Sigmoid colon (tissue), 7 donors: ENCODE results near the gene NOTCH1. TPM values are rescaled to one million over a fixed set of nuclear protein-coding genes. Genes with fewer than 3 reads are reported as not detected.
A peak's percentile ranks its signal among the peaks of the same experiment; 100 is the strongest.

Experiments
- DNase-seq: peaks from one replicate; pipeline ENCODE4 v3.0.0-alpha.2; 2019
- H3K27ac ChIP-seq, 4 donors: fragments of 200-600 bp; sonication (generic); one replicate each; pipeline ENCODE4 v1.5.1; 2016 to 2019; ENCODE audit warnings: mild to moderate bottlenecking in 1 of 4
- H3K27me3 ChIP-seq, 3 donors: fragments of 200-600 bp; sonication (generic); one replicate each; pipeline ENCODE4 v1.5.1; 2019; ENCODE audit warnings: mild to moderate bottlenecking in 1 of 3
- H3K36me3 ChIP-seq, 4 donors: fragments of 200-600 bp; sonication (generic); one replicate each; pipeline ENCODE4 v1.5.1; 2016 to 2019
- H3K4me1 ChIP-seq, 4 donors: fragments of 200-600 bp; sonication (generic); one replicate each; pipeline ENCODE4 v1.5.1; 2017 to 2019
- H3K4me3 ChIP-seq, 4 donors: fragments of 200-600 bp; sonication (generic); one replicate each; pipeline ENCODE4 v1.5.1; 2017 to 2019; ENCODE audit warnings: mild to moderate bottlenecking in 2 of 4, moderate library complexity in 1 of 4
- H3K9me3 ChIP-seq, 4 donors: fragments of 200-600 bp in 3 of 4; sonication (generic) in 3 of 4; one replicate each; pipeline versions ENCODE4 v1.5.1 to v1.6.1; 2013 to 2019
- CTCF ChIP-seq, 4 experiments: fragments of 450-650 bp in 3 of 4; fragments of 200-600 bp in 1 of 4; IDR thresholded peaks; one replicate each; pipeline ENCODE4 v1.5.1; 2016 to 2019; ENCODE audit warnings: antibody characterized with exemption in 4 of 4, mild to moderate bottlenecking in 3 of 4, moderate library complexity in 2 of 4
- EP300 ChIP-seq, 4 donors: sonication (generic); formaldehyde crosslinking; IDR thresholded peaks; one replicate each; pipeline ENCODE4 v1.6.1; 2017; ENCODE audit warnings: antibody characterized with exemption in 4 of 4
- POLR2A ChIP-seq, 2 donors: fragments of 450-650 bp; IDR thresholded peaks; one replicate each; pipeline ENCODE4 v1.6.1; 2016; ENCODE audit warnings: antibody characterized with exemption in 2 of 2, mild to moderate bottlenecking in 2 of 2, moderate library complexity in 2 of 2
- POLR2AphosphoS5 ChIP-seq, 4 donors: sonication (generic); formaldehyde crosslinking; IDR thresholded peaks; one replicate each; pipeline ENCODE4 v1.6.1; 2017; ENCODE audit warnings: antibody characterized with exemption in 4 of 4
- WGBS, 2 donors: extraction: QIAGEN DNeasy Blood & Tissue Kit; methylation state at CpG; one replicate each; pipeline ENCODE4 v1.1.7; 2013; 5-methylcytosine and 5-hydroxymethylcytosine counted together
- intact Hi-C: fragments of 100-400 bp; cut with DNase I; formaldehyde crosslinking; loops from one replicate; pipeline ENCODE4 v1.15.1; 2023
- polyA plus RNA-seq, 3 donors: library from polyadenylated mRNA; stranded (reverse); fragments of 200-250 nt; gene quantifications; one replicate each; pipeline ENCODE4 v1.2.3, GENCODE V29; 2013
- total RNA-seq, 4 donors: library from RNA; depleted of rRNA; stranded (reverse); fragments of >200 nt; gene quantifications; one replicate each; pipeline ENCODE4 v1.1.0, GENCODE V29; 2016
- donor health status: healthy with polysubstance abuse.
- donor health status: Bipolar disorder and iron deficiency.
- donor health status: healthy.

Gene NOTCH1
- total and polyA plus RNA-seq, 7 donors = 1.8 to 36.0 (median 30.7) TPM

- Histone ChIP-seq H3K9me3 (no peaks in the 10 kb centered on the region), H3K27ac (no peak overlapping the region), H3K27me3 (no peaks in the 10 kb centered on the region), H3K4me3 (no peak overlapping the region), H3K36me3 (peaks cover 73 to 100% (median 96%) of the 10 kb centered on the region in 4 donors), H3K4me1 (peaks cover 0 to 2% (median 0%) of the 10 kb centered on the region in 4 donors)
- WGBS, 2 donors = 90 to 93% methylated on average over 51 of the region's 51 CpGs
- TF ChIP-seq CTCF (IDR thresholded peaks at IDR 0.05) (no peak), POLR2AphosphoS5 (IDR thresholded peaks at IDR 0.05) (no peak), EP300 (IDR thresholded peaks at IDR 0.05) (no peak), POLR2A (IDR thresholded peaks at IDR 0.05) (no peak)
- no peak for DNase-seq
- intact Hi-C loops = no loop called here
These were observed 40.1 kb downstream of the NOTCH1 start for GRCh38 chr9:136505406-136506403.

- H3K4me3 ChIP-seq = no peak overlapping the region
- peak overlapping the region in 1 of 4 donors; percentile 1 for H3K27ac ChIP-seq
- no peaks in the 10 kb centered on the region for H3K27me3 ChIP-seq
- peaks cover 82 to 100% (median 96%) of the 10 kb centered on the region in 4 donors for H3K36me3 ChIP-seq
- no peak for DNase-seq
- no peaks in the 10 kb centered on the region for H3K9me3 ChIP-seq
- 93 to 96% methylated on average over 68 of the region's 68 CpGs for WGBS, 2 donors
- intact Hi-C loops = no loop called here
- H3K4me1 ChIP-seq = no peaks in the 10 kb centered on the region
- TF ChIP-seq POLR2AphosphoS5 (IDR thresholded peaks at IDR 0.05) = no peak
- TF ChIP-seq EP300 (IDR thresholded peaks at IDR 0.05) = no peak
- TF ChIP-seq POLR2A (IDR thresholded peaks at IDR 0.05) = no peak
- TF ChIP-seq CTCF (IDR thresholded peaks at IDR 0.05) = no peak
These were observed 41.1 kb downstream of the NOTCH1 start for GRCh38 chr9:136504512-136505348.

- DNase-seq = no peak
- H3K9me3 ChIP-seq = no peaks in the 10 kb centered on the region
- intact Hi-C loops = no loop called here
- no peak overlapping the region for H3K27ac ChIP-seq
- TF ChIP-seq CTCF (IDR thresholded peaks at IDR 0.05) (no peak), POLR2A (IDR thresholded peaks at IDR 0.05) (no peak), EP300 (IDR thresholded peaks at IDR 0.05) (no peak), POLR2AphosphoS5 (IDR thresholded peaks at IDR 0.05) (no peak)
- H3K27me3 ChIP-seq = no peaks in the 10 kb centered on the region
- H3K4me1 ChIP-seq = no peaks in the 10 kb centered on the region
- 78 to 91% methylated on average over 33 of the region's 33 CpGs for WGBS, 2 donors
- peaks cover 84 to 100% (median 95%) of the 10 kb centered on the region in 4 donors for H3K36me3 ChIP-seq
- no peak overlapping the region for H3K4me3 ChIP-seq
These were observed 42.8 kb downstream of the NOTCH1 start for GRCh38 chr9:136502940-136503550.

- Histone ChIP-seq H3K27me3 (no peaks in the 10 kb centered on the region), H3K4me3 (no peak overlapping the region), H3K27ac (no peak overlapping the region), H3K9me3 (no peaks in the 10 kb centered on the region), H3K4me1 (no peaks in the 10 kb centered on the region), H3K36me3 (peaks cover 82 to 100% (median 93%) of the 10 kb centered on the region in 4 donors)
- no peak for TF ChIP-seq EP300 (IDR thresholded peaks at IDR 0.05)
- TF ChIP-seq POLR2AphosphoS5 (IDR thresholded peaks at IDR 0.05) = no peak
- no peak for TF ChIP-seq CTCF (IDR thresholded peaks at IDR 0.05)
- no peak for TF ChIP-seq POLR2A (IDR thresholded peaks at IDR 0.05)
- intact Hi-C loops = no loop called here
- no peak for DNase-seq
- 94 to 96% methylated on average over 38 of the region's 38 CpGs for WGBS, 2 donors
These were observed 43.7 kb downstream of the NOTCH1 start for GRCh38 chr9:136502196-136502595.
